CD4-positive, alpha-beta T cell treated with Interleukin-1 beta for 1 hour (primary cell): Measurements from ENCODE around the gene CD7.

Experiments used
- DNase-seq, 2 donors: peaks; one replicate each; pipeline ENCODE4 v3.0.0-alpha.2; 2020 to 2022

Gene CD7

GRCh38 chr17:82328141-82328993, 11.0 kb upstream of the CD7 start:
- DNase-seq: no peak

GRCh38 chr17:82327757-82328140, 10.3 kb upstream of the CD7 start:
- no peak for DNase-seq

- DNase-seq: no peak
Observed at GRCh38 chr17:82327289-82327688, 9.9 kb upstream of the CD7 start.

- no peak for DNase-seq
Observed at GRCh38 chr17:82325286-82326180, 8.1 kb upstream of the CD7 start.

- no peak for DNase-seq
Observed at GRCh38 chr17:82324566-82325285, 7.3 kb upstream of the CD7 start.

GRCh38 chr17:82323514-82324234, 6.3 kb upstream of the CD7 start:
- DNase-seq: no peak

GRCh38 chr17:82322526-82323453, 5.4 kb upstream of the CD7 start:
- no peak for DNase-seq

- DNase-seq: no peak
Observed at GRCh38 chr17:82321947-82322466, 4.6 kb upstream of the CD7 start.

GRCh38 chr17:82320956-82321927, 3.8 kb upstream of the CD7 start:
- peak; percentile 76 to 83 for DNase-seq

- no peak for DNase-seq
Observed at GRCh38 chr17:82320140-82320840, 2.9 kb upstream of the CD7 start.

- no peak for DNase-seq
Observed at GRCh38 chr17:82319619-82320062, 2.2 kb upstream of the CD7 start.

GRCh38 chr17:82318772-82319606, 1.6 kb upstream of the CD7 start:
- DNase-seq: no peak

- no peak for DNase-seq
Observed at GRCh38 chr17:82318169-82318498, 726 bp upstream of the CD7 start.

- no peak for DNase-seq
Observed at GRCh38 chr17:82316651-82317393, 586 bp downstream of the CD7 start.

- peak; percentile 49 to 51 for DNase-seq
Observed at GRCh38 chr17:82315703-82316358, 1.6 kb downstream of the CD7 start.

- DNase-seq: no peak
Observed at GRCh38 chr17:82314727-82315605, 2.4 kb downstream of the CD7 start.
